Nephron progenitor cell (in vitro differentiated cells): ENCODE data around the gene FANK1.

Experiments
- DNase-seq: peaks from one replicate; pipeline ENCODE4 v3.0.0; 2021
- H3K27ac Mint-ChIP-seq: 2 replicates; pipeline ENCODE4 v1.8.0; 2021; ENCODE audit warnings: mild to moderate bottlenecking, moderate library complexity, mixed read lengths
- H3K27me3 Mint-ChIP-seq: 2 replicates; pipeline ENCODE4 v1.8.0; 2021; ENCODE audit warnings: mild to moderate bottlenecking, low read depth, mixed read lengths; ENCODE audit not compliant: poor library complexity
- H3K36me3 Mint-ChIP-seq: 2 replicates; pipeline ENCODE4 v1.8.0; 2021; ENCODE audit warnings: low read depth, mixed read lengths
- H3K4me1 Mint-ChIP-seq: 2 replicates; pipeline ENCODE4 v1.8.0; 2021; ENCODE audit warnings: mixed read lengths
- H3K4me3 Mint-ChIP-seq: 2 replicates; pipeline ENCODE4 v1.8.0; 2021; ENCODE audit warnings: mild to moderate bottlenecking, moderate library complexity, mixed read lengths
- H3K9me3 Mint-ChIP-seq: 2 replicates; pipeline ENCODE4 v1.8.0; 2021; ENCODE audit warnings: mild to moderate bottlenecking, moderate library complexity, mixed read lengths
- CTCF ChIP-seq: fragments of 200-600 bp; sonication (generic); IDR thresholded peaks from 2 replicates; pipeline ENCODE4 v1.5.0; 2021; ENCODE audit warnings: antibody characterized with exemption

The FANK1 gene

GRCh38 chr10:125936331-125936730 lies 40.0 kb downstream of the FANK1 start:
- no peak overlapping the region for H3K27ac Mint-ChIP-seq
- peaks cover 11% of the 10 kb centered on the region for H3K9me3 Mint-ChIP-seq
- H3K4me3 Mint-ChIP-seq: no peak overlapping the region
- H3K36me3 Mint-ChIP-seq: peaks cover 6% of the 10 kb centered on the region
- DNase-seq: no peak
- peaks cover 15% of the 10 kb centered on the region for H3K4me1 Mint-ChIP-seq
- peaks cover 2% of the 10 kb centered on the region for H3K27me3 Mint-ChIP-seq
- TF ChIP-seq CTCF: no peak

- Mint-ChIP-seq H3K9me3 (peaks cover 33% of the 10 kb centered on the region), H3K27me3 (no peaks in the 10 kb centered on the region), H3K36me3 (peaks cover 16% of the 10 kb centered on the region), H3K4me3 (no peak overlapping the region), H3K4me1 (peaks cover 11% of the 10 kb centered on the region), H3K27ac (peak overlapping the region; percentile 16)
- TF ChIP-seq CTCF: no peak
- DNase-seq: no peak
These were observed 44.2 kb downstream of the FANK1 start for GRCh38 chr10:125940515-125940914.

- no peak for TF ChIP-seq CTCF
- no peak overlapping the region for H3K4me3 Mint-ChIP-seq
- H3K27ac Mint-ChIP-seq: no peak overlapping the region
- no peaks in the 10 kb centered on the region for H3K36me3 Mint-ChIP-seq
- DNase-seq: no peak
- H3K9me3 Mint-ChIP-seq: peaks cover 49% of the 10 kb centered on the region
- no peaks in the 10 kb centered on the region for H3K27me3 Mint-ChIP-seq
- H3K4me1 Mint-ChIP-seq: no peaks in the 10 kb centered on the region
These were observed 54.9 kb downstream of the FANK1 start for GRCh38 chr10:125951290-125951689.

- Mint-ChIP-seq H3K9me3 (peaks cover 45% of the 10 kb centered on the region), H3K36me3 (no peaks in the 10 kb centered on the region), H3K27me3 (no peaks in the 10 kb centered on the region), H3K4me3 (no peak overlapping the region), H3K4me1 (no peaks in the 10 kb centered on the region), H3K27ac (no peak overlapping the region)
- DNase-seq: no peak
- no peak for TF ChIP-seq CTCF
These were observed 57.5 kb downstream of the FANK1 start for GRCh38 chr10:125953778-125954385.

GRCh38 chr10:125955766-125956165 lies 59.4 kb downstream of the FANK1 start:
- Mint-ChIP-seq H3K27ac (no peak overlapping the region), H3K36me3 (no peaks in the 10 kb centered on the region), H3K4me1 (no peaks in the 10 kb centered on the region), H3K27me3 (no peaks in the 10 kb centered on the region), H3K9me3 (peaks cover 45% of the 10 kb centered on the region), H3K4me3 (no peak overlapping the region)
- no peak for TF ChIP-seq CTCF
- no peak for DNase-seq

- Mint-ChIP-seq H3K4me3 (no peak overlapping the region), H3K4me1 (no peaks in the 10 kb centered on the region), H3K27me3 (peaks cover 3% of the 10 kb centered on the region), H3K36me3 (peaks cover 11% of the 10 kb centered on the region), H3K27ac (no peak overlapping the region), H3K9me3 (peaks cover 23% of the 10 kb centered on the region)
- no peak for DNase-seq
- TF ChIP-seq CTCF: no peak
These were observed 65.4 kb downstream of the FANK1 start for GRCh38 chr10:125961743-125962142.
